GM21786 (cell line): Measurements from ENCODE around the gene RSPH9.
A peak's percentile ranks its signal among the peaks of the same experiment; 100 is the strongest.
"Not testable (repeated sequence)": the region's sequence is repeated elsewhere in the genome, so short reads cannot be mapped to it uniquely, and the experiment has no call there.

Experiments
- ATAC-seq: cut with Tn5 transposase; IDR thresholded peaks from one replicate; pipeline ENCODE4 v1.9.1; 2021; ENCODE audit not compliant: unreplicated experiment

RSPH9 gene

DNA sequence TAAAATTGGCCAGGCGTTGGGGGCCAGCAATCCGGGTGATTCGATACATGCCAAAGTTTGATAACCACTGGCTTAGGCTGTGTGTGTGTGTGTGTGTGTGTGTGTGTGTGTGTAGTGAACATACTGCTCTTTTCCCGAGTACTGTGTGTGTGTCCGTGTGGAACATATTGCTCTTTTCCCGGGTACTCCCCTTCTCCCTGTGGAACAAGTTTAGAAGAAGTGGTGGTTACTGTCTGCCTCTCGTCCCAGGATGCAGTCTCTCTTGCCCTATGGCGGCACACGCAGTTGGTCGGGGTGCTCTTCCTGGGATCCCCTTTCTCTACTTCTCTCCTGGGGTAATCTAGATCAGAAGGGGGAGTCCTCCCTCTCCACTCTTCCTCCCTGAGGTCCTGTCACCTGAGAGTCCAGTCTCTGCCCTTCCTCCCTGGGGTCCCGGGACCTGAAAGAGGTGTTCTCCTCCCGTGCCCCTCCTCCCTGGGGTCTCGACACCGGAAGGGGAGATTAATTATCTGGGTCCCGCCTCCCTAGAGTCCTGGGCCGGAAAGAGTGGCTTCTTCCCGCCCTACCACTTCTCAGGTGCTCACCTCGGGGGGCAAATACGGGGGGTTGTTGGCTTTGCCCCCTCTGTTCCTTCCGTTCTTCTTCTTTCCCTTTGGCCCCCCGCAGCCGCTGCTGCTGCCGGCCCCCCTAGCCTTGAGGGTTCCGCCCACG is 16.3 kb upstream of the RSPH9 start:
- ATAC-seq, result no peak

DNA sequence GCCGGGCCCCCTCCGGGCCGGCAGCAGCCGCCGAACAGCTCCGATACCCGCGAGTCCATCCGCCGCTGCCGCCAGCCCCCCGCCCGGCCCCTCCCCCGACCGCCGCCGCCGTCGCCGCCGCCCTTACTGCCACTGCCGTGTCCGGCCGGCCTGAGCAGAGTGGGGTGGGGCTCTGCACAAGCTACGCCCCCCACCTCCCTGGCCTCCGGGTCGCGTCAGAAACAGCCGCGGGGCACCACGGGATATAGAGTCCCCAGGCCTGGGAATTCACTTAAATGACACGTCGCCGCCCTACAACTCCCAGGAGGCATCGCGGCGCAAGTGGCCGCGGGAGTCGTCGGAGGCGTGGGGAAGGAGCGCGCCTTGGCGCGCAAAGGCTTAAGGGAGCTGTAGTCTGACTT is 15.7 kb upstream of the RSPH9 start, which contains the start of gene GTPBP2:
Gene GTPBP2, minus strand, starts transcription at position 161 of the 401 bp plus-strand sequence. Its CDS starts 102 bp downstream, at position 59.
- ATAC-seq, result peak; percentile 79

- ATAC-seq, result peak; percentile 65
Measured at GRCh38 chr6:43629505-43630300, 15.1 kb upstream of the RSPH9 start.

DNA sequence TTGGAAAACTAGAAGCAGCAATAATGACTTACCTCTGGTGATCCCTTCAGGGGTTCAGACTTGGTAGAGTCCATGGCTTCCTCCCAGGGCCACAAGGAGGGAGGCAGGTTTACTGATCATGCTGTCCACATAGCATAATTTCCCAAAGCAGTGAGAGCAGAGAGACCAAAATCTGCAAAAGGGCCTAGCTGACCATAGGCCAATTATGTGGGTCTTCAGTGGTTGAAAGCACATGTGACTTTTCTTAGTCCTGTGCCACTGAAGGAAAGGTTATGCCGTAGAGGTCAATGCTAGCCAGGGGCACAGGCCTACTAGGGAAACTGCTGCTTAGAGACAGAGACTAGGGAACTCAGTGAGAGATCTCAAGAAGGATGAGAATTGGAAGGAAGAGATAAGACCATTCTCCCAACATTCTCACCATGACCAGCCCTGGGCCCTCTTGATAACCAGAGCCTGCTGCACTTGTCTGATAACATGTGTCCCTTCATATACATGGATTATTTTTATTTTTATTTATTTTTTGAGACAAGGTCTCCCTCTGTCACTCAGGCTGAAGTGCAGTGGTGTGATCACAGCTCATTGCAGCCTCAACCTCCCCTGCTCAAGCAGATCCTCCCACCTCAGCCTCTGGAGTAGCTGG is 13.7 kb upstream of the RSPH9 start:
- ATAC-seq, result no peak

GRCh38 chr6:43633002-43633401 is 11.8 kb upstream of the RSPH9 start:
- not testable (repeated sequence) for ATAC-seq

GRCh38 chr6:43634702-43635303 is 10.0 kb upstream of the RSPH9 start:
- ATAC-seq, result no peak

- peak; percentile 81 for ATAC-seq
Measured at GRCh38 chr6:43635387-43636307, 9.2 kb upstream of the RSPH9 start, which contains the start of gene MAD2L1BP. Gene MAD2L1BP, plus strand, starts transcription at chr6:43635840. Its CDS starts 36 bp downstream, at chr6:43635876.

GRCh38 chr6:43636308-43636659 is 8.6 kb upstream of the RSPH9 start:
- no peak for ATAC-seq

DNA sequence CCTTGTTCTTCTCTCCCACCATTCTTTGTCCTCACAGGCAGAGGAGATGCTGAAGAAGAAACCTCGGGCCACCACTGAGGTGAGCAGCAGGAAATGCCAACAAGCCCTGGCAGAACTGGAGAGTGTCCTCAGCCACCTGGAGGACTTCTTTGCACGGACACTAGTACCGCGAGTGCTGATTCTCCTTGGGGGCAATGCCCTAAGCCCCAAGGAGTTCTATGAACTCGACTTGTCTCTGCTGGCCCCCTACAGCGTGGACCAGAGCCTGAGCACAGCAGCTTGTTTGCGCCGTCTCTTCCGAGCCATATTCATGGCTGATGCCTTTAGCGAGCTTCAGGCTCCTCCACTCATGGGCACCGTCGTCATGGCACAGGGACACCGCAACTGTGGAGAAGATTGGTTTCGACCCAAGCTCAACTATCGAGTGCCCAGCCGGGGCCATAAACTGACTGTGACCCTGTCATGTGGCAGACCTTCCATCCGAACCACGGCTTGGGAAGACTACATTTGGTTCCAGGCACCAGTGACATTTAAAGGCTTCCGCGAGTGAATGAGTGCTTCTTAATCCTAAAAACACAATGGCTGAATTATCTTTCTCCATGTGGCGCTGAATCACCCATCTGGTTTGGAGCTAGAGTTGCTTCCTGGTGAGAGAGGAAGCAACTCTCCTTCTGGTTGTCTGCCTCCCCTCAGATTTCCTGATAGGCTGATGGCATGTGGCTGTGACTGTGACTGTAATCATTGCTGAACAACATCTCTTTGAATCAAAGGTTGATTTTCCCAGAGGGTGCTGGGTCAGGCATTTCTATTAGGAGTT is 4.6 kb upstream of the RSPH9 start:
- ATAC-seq, result no peak

- no peak for ATAC-seq
Measured at GRCh38 chr6:43645613-43645964, 753 bp downstream of the RSPH9 start.

DNA sequence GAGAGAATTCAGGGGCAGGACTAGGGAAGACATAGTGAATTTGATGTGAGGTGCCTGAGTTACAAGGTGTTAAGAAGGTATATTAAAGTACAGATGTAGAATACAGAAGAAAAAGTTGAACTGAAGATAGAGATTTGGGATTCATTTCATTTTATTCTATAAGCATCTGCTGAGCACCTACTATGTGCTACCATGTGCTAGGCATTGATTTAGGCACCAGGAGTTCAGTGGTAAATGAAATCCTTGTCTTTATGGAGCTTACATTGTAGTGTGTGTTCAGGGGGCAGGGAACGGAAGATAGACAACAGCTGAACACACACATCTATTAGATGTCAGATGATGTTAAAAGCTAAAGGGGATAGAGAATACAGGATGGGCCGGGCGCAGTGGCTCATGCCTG is 2.8 kb downstream of the RSPH9 start:
- no peak for ATAC-seq

- no peak for ATAC-seq
Measured at GRCh38 chr6:43648248-43648647, 3.4 kb downstream of the RSPH9 start.

DNA sequence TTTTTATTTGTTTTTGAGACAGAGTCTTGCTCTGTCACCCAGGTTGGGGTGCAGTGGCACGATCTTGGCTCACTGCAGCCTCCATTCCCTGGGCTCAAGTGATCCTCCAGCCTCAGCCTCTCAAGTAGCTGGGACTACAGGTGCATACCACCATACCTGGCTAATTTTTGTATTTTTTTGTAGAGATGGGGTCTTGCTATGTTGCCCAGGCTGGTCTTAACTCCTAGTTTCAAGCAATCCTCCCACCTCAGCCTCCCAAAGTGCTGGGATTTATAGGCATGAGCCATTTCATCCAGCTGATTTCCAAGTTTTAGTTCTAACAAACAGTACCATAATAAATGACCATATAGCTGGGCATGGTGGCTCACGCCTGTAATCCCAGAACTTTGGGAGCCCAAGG is 8.0 kb downstream of the RSPH9 start:
- not testable (repeated sequence) for ATAC-seq

GRCh38 chr6:43657221-43657802 is 12.5 kb downstream of the RSPH9 start:
- no peak for ATAC-seq

DNA sequence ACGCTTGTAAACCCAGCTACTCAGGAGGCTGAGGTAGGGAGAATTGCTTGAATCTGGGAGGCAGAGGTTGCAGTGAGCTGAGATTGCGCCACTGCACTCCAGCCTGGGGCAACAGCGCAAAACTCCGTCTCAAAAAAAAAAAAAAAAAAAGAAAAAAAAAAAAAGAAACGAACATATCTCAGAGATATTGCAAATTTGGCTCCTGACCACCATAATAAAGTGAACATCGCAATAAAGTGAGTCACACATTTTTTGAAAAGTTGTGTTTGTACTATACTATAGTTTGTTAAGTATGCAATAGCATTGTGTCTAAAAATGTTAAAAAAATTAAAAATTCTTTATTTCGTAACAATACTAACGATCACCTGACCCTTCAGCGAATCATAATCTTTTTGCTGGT is 13.3 kb downstream of the RSPH9 start:
- ATAC-seq, result no peak

DNA sequence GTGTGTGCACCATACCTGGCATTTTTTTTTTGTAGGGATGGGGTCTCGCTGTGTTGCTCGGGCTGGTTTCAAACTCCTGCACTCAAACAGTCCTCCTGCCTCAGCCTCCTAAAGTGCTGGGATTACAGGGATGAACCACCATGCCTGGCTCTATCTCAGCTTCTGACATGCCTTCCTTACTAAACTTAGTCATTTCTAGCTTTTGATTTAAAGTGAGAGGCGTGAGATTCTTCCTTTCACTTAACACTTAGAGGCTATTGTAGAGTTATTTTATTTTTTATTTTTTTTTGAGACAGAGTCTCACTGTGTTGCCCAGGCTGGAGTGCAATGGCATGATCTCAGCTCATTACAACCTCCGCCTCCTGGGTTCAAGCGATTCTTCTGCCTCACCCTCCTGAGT is 18.1 kb downstream of the RSPH9 start:
- not testable (repeated sequence) for ATAC-seq

DNA sequence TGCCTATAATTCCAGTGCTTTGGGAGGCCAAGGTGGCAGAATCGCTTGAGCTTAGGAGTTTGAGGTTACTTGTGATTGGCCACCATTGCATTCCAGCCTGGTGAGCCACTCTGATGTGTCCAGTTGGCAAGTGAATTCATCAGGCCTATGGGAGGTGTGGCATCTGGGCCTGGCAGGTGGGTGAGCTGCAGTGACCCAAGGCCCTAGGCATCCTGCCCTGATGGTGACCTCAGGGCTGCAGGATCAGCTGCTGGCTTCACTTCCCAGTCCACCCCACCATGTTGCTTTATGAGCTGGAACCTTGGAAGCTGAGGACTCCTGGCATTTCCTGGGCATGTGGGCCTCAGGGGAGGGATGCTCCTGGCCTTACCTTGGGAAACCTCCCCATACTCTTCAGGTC is 20.5 kb downstream of the RSPH9 start:
- ATAC-seq, result no peak

DNA sequence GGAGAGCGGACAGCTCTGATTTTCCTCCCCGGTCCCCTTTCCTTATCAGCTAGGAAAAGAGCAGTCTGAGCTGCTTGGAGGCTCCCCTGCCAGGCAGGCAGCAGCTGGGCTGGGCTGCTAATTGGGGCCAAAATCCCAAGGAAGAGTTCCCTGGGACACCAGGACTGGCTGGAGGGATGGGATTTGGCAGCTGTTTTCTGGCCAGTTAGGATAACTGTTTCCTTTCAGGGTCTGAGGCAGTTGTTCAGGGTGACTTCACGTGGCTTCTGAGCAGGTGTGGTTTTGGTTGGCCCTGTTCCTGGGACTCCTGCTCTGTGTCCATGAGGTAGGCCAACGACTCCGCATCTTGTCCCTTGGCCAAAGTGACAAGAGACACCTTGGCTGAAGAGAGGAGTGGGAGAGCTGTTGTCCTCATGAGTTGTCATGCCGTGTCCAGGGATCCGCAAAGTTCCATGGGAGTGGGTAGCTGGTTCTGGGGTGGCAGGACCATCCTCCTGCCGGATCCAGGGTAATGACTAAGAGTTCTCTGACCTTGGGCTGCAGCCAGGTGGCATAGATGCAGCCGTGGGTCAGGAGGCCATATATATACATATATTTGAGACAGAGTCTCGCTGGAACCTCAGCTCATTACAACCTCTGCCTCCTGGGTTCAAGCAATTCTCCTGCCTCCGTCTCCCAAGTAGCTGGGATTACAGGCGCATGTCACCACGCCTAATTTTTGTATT is 21.5 kb downstream of the RSPH9 start:
- no peak for ATAC-seq
